Measurements from ENCODE around the gene CGNL1. TPM values are rescaled to one million over a fixed set of nuclear protein-coding genes. Genes with fewer than 3 reads are reported as not detected.

The CGNL1 gene
- total and polyA plus RNA-seq, 8 donors, result 7.3 to 35.8 (median 24.2) TPM

GRCh38 chr15:57570340-57570739, 194.0 kb downstream of the CGNL1 start:
- 53 to 69% methylated on average over 2 of the region's 2 CpGs for WGBS, 2 donors
- no peaks in the 10 kb centered on the region for H3K36me3 ChIP-seq
- intact Hi-C loops (cut with DNase I), result no loop called here
- H3K9me3 ChIP-seq, result no peaks in the 10 kb centered on the region
- no peak overlapping the region for H3K27ac ChIP-seq
- no peaks in the 10 kb centered on the region for H3K4me1 ChIP-seq
- H3K4me3 ChIP-seq, result no peak overlapping the region
- DNase-seq (no peak), FAIRE-seq (no peak), ATAC-seq (no peak)
- TF ChIP-seq CTCF (IDR thresholded peaks at IDR 0.05), result no peak
- no peaks in the 10 kb centered on the region for H3K27me3 ChIP-seq

- H3K36me3 ChIP-seq, result no peaks in the 10 kb centered on the region
- FAIRE-seq (no peak), ATAC-seq (no peak), DNase-seq (no peak)
- intact Hi-C loops (cut with DNase I), result no loop called here
- H3K27me3 ChIP-seq, result no peaks in the 10 kb centered on the region
- WGBS, 2 donors, result 77 to 85% methylated on average over 3 of the region's 3 CpGs
- no peaks in the 10 kb centered on the region for H3K4me1 ChIP-seq
- no peak for TF ChIP-seq CTCF (IDR thresholded peaks at IDR 0.05)
- no peaks in the 10 kb centered on the region for H3K9me3 ChIP-seq
- H3K4me3 ChIP-seq, result no peak overlapping the region
- H3K27ac ChIP-seq, result no peak overlapping the region
Observed at GRCh38 chr15:57570994-57571393, 194.7 kb downstream of the CGNL1 start.

- H3K36me3 ChIP-seq, result no peaks in the 10 kb centered on the region
- no peak for FAIRE-seq
- 95% methylated on average over 7 of the region's 7 CpGs for WGBS, 2 donors
- H3K4me3 ChIP-seq, result no peak overlapping the region
- TF ChIP-seq CTCF (IDR thresholded peaks at IDR 0.05), result no peak
- H3K9me3 ChIP-seq, result no peaks in the 10 kb centered on the region
- no peak for ATAC-seq
- no peak for DNase-seq
- intact Hi-C loops (cut with DNase I), result no loop called here
- H3K27me3 ChIP-seq, result no peaks in the 10 kb centered on the region
- H3K27ac ChIP-seq, result no peak overlapping the region
- H3K4me1 ChIP-seq, result no peaks in the 10 kb centered on the region
Observed at GRCh38 chr15:57571725-57572124, 195.4 kb downstream of the CGNL1 start.

GRCh38 chr15:57572468-57572867, 196.2 kb downstream of the CGNL1 start:
- H3K36me3 ChIP-seq, result no peaks in the 10 kb centered on the region
- FAIRE-seq (no peak), DNase-seq (no peak), ATAC-seq (no peak)
- TF ChIP-seq CTCF (IDR thresholded peaks at IDR 0.05), result no peak
- 85 to 95% methylated on average over 3 of the region's 3 CpGs for WGBS, 2 donors
- no peak overlapping the region for H3K27ac ChIP-seq
- H3K27me3 ChIP-seq, result no peaks in the 10 kb centered on the region
- no peaks in the 10 kb centered on the region for H3K9me3 ChIP-seq
- H3K4me3 ChIP-seq, result no peak overlapping the region
- intact Hi-C loops (cut with DNase I), result no loop called here
- no peaks in the 10 kb centered on the region for H3K4me1 ChIP-seq

- Histone ChIP-seq H3K4me1 (no peaks in the 10 kb centered on the region), H3K27me3 (no peaks in the 10 kb centered on the region), H3K27ac (no peak overlapping the region), H3K36me3 (no peaks in the 10 kb centered on the region), H3K9me3 (no peaks in the 10 kb centered on the region), H3K4me3 (no peak overlapping the region)
- WGBS, 2 donors, result 86 to 90% methylated on average over 4 of the region's 4 CpGs
- FAIRE-seq (no peak), DNase-seq (no peak), ATAC-seq (no peak)
- TF ChIP-seq CTCF (IDR thresholded peaks at IDR 0.05), result no peak
- intact Hi-C loops (cut with DNase I), result no loop called here
Observed at GRCh38 chr15:57573151-57573550, 196.8 kb downstream of the CGNL1 start.
